Skin of body (tissue), 2 donors: ENCODE measurements around the gene RGS6. TPM values are rescaled to one million over a fixed set of nuclear protein-coding genes. Genes with fewer than 3 reads are reported as not detected.

Source experiments
- DNase-seq: peaks from one replicate; lab custom pipeline; 2025; lab: John Stamatoyannopoulos, UW
- total RNA-seq: library from RNA; depleted of rRNA; stranded (reverse); fragments of >200 nt; gene quantifications from one replicate; pipeline ENCODE4 v1.2.3, GENCODE V29; 2014

RGS6 gene
- total RNA-seq, 1 donor from 2014 or later, result 3.9 TPM

DNA sequence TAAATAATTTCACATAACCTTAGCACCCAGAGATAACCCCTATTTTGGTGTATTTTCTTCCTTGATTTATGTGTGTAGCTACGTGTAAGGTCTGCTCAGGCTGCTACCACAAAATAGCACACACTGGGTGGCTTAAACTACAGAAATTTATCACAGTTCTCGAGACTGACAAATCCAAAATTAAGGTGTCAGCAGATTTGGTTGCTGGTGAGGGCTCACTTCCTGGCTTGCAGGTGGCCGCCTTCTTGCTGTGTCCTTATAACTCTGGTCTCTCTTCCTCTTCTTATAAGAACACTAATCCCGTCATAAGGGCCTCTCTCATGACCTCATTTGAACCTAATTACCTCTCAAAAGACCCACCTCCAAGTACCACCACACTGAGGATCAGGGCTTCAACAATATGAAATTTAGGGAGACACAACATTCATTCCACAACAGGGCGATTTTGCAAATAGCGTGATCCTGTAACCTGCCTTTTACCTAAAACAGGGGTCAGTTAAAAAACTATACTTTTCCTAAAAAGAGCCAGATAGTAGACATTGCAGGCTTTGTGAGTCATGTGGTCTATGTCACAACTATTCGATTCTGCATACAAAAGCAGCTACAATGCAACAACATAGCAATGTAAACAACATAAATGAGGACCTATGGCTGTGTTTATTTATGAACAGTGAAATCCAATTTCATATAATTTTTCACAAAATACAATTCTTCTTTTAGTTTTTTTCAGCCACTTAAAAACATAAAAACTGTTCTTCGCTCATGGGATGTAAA lies 589.9 kb downstream of the RGS6 start:
- no peak for DNase-seq

DNA sequence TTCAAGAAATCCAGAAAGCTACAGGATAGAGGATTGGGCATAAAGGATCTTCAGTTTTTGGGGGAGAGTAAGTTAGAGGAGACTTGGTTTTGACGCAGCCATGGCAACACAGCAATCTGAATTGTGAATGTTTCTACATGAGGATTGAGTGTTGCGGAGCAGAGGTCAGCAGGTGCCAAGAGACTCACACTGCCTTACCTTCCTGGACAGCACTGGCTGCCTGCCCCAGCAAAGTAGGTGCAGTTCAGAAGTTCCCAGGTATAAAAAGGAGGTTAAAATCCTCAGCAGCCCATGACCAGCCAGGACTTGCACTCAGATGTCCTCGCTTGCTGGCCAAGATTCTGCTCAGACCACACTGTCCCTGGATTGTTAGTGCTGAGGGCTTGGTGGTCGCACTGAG lies 590.6 kb downstream of the RGS6 start:
- DNase-seq, result no peak

DNA sequence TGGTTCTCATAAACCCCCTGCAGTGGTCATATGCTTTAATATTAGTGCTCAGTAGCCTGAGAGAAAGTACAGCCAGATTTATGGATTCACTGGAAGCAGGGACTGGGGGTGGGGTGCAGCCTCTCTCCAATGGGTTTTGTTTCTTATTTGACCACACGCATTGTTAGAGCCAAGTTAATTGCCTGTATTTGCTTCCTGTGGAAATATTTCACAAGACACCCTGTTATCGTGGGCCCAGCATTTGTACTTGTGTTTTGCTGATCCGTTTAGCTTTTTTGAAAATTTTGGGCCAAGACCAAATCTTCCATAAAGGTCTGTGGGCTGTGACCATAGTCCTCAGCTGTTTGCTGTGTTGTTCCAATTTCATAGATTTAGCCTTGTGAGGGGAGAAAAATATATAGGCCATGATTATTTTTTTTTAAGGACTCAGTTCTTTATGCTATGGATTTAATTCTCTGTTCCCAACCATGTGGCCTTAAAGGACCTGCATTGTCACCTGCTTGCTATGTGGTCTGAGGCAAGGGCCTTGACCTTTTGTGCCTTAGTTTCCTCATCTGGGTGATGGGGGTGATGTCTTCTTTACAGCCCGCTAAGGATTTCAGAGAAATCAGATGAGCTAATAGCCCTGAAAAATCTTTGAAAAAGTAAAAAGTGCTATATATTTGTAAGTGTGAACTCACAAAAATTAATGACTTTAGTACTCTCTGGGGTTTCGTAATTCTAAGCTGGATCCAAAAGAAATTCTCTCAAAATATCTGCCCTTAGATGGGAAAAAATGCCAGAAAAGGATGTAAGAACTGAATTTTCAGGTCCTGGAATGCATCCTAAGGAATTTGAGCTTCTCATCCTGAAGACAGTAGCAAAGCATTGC lies 591.4 kb downstream of the RGS6 start:
- no peak for DNase-seq

DNA sequence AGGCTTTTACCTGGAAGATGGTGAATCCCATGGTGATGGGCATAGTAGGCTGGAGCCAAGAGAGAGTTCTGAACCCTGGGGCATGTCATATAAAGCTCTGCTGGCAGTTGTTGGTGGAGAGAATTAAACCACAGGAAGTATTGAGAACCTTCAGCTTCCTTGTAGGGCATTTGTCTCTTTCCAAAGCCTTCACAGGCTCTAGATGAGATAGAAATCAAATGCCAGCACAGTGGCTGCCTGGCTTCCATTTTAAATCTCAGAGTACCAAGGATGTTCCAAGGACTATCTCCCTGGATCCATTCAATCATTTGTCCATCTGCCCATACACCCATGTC lies 592.0 kb downstream of the RGS6 start:
- no peak for DNase-seq

DNA sequence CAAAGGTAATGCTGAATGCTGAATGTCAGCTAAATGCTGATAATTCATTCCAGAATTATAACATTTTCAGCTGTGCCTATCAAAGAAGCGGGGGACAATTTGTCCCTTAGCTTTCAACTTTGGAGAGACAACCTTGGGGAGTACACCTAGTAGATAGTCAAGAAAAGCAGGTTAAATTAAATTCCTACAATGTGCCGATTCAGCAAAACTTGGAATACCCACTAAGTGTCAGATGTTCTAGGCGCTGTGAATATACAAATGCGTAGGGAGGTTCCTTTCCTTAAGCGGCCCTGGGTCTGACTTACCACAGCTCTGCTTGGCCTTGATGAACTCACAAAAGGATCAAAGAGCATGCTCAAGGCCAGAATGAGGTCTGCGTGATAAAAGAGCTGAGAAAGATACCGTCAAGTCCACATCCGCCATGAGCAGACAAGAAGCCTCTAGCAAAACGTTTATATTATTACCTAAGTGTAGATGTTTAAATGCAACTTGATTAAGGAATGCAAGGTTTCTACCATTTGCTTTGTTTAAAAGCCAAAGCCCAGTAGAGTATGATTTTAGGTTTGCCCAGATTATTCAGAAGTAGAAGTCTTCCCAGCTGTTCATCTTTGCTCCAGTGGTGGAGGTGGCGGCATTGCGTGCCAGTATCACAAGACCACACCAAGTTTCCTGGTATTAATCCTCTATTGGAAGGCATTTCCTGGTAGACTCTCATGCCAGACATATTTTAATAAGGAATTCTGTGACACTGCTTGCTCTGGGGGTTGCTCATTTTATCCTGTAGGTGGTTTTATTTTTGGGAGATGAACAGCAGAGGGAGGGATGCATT lies 593.1 kb downstream of the RGS6 start:
- DNase-seq, result no peak

DNA sequence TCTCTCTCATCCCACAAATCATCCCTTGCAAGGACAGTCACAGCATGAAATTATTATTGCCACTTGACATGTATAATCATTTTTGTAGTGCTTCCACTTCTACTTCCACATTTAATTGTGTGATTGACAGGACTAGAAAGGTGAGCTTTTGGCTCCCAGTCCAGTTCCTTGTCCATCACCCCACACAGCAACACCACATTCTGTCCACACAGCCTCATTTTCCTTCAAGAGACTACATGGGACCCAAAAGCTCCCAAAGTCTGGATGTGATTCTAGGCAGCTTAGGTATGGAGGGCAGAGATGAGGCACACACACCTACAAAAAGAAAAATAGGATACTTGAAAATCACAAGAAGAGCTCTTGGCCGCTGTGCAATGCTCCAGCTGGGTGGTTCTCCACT lies 595.4 kb downstream of the RGS6 start:
- no peak for DNase-seq

DNA sequence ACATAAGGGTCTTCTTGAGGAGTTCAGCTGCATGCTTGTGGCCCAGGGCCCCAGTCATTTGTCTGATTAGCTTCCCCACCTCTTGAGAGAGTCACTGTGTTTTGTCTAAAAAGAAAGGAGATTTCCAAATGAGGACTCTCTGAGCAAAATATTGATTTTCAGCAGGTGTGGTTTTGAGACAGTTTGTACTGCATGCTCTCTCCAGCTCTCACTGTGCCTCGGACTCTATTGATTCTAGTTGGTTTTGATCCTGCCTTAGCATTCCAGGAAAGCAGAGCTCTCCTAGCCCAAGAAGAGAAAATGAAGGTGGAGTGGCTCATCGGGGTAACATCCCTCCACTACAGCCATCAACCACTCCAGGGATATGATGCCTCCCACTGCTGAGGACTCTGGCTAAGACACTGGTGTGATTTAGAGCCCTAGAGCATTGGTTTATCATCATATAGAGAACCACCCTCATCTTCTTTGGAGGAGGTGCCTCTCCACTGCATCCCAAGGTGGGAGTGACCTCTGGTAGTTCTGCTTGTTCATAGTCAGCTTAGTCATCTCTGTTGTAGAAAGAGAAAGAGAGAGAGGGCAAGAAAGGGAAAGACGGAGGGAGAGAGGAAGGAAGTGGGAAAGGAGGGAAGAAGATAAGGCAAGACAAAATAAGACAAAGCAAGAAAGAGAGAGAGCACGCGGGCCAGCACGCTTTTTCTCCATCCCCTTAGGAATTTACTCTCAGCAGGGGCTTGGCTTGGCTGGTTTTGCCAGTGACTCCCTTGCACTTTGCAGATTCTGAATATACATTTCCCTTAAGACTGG lies 596.0 kb downstream of the RGS6 start:
- DNase-seq, result no peak

DNA sequence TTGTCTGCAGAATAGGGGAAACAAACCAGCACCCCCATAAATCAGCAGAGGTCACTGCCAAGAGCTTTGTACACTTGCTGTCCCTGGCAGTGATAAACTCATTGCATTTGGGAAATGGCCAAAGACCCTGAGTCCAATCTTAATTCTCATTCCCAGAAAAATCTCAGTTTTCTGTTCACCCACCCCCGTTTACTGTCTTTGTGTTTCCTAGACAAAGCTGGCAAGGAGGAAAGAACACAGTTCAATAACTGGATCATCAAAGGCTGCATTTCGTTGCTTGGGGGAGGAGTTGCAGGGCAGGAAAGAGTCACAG lies 596.6 kb downstream of the RGS6 start:
- DNase-seq, result no peak

DNA sequence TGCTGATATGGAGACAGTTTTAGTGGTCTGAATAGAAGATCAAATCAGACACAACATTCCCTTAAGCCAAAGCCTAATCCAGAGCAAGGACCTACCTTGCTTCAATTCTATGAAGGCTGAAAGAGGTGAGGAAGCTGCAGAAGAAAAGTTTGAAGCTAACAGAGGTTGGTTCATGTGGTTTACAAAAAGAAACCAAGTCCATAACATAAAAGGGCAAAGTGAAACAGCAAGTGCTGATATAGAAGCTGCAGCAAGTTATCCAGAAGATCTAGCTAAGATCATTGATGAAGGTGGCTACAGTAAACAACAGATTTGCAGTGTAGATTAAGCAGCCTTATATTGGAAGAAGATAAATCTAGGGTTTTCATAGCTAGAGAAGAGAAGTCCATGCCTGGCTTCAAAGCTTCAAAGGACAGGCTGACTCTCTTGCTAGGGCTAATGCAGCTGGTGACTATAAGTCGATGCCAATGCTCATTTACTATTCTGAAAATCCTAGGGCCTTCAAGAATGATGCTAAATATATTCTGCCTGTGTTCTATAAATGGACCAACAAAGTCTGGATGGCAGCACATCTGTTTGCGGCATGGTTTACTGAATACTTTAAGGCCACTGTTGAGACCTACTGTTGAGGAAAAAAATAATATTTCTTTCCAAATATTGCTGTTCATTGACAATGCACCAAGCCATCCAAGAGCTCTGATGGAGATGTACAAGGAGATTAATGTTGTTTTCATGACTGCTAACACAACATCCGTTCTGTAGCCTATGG lies 600.6 kb downstream of the RGS6 start:
- DNase-seq, result no peak

DNA sequence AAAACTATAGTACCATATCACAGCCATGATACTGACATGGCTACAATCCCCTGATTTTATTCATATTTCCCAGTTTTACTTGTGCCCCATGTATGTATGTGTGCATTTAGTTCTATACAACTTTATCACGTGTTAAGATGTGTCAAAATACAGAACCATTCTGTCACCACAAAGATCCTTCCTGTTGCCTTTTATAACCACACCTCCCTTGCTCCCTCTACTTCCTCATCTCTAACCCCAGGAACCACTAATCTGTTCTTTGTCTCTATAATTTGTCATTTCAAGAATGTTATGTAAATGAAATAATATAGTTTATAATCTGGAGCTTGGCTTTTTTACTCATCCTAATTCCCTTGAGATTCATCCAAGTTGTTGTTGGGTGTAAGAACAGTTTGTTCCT lies 603.3 kb downstream of the RGS6 start:
- DNase-seq, result no peak

DNA sequence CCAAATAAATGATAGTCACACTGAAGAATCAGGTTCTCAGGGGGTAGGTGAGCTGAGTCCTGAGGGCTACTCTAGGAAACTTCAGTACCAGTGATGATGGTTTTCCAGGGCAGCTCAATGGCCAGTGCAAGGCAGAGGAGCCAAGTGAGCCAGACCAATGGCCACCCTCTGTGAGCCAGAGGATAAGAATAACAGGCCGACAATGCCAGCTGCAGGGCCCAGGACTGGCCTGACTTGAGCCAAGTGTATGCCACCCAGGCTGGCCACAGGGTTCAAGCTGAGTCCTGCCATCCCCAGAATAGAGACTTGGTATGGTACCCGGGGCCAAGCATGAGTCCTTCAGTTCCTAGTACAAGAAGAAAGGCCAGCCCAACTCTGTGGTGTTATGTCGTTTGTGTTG lies 606.2 kb downstream of the RGS6 start:
- DNase-seq, result no peak

DNA sequence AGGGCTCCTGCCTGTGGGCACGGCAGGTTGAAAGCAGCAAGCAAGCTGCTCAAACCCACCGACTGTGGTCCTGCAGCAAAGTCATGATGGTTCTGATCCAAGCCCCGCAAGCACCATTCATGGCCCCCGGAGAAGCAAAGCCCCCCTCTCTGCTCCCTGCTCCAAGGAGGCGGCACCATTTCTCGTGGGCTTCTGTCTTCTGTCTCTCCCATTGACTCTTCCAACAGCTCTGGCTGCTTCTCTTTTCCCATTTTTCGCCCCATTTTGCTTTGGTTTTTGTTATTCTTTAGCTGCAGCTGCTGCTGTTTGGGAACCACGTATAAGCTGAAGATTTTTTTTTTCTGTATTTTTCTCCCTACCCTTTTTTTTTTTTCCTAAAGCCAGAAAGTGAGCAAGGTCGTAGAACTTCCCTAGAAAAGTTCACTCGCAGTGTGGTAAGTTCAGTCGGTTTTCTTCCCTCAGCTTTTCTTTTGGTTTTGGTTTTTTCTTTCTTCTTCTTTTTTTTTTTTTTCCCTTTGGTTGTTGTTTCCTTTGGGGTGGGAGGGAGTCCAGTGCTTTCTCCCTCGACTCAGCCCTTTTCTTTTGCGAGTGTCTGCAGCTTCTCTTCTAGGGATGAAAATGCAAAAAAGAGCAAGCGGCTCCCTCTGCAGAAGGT lies 607.6 kb downstream of the RGS6 start:
- no peak for DNase-seq

DNA sequence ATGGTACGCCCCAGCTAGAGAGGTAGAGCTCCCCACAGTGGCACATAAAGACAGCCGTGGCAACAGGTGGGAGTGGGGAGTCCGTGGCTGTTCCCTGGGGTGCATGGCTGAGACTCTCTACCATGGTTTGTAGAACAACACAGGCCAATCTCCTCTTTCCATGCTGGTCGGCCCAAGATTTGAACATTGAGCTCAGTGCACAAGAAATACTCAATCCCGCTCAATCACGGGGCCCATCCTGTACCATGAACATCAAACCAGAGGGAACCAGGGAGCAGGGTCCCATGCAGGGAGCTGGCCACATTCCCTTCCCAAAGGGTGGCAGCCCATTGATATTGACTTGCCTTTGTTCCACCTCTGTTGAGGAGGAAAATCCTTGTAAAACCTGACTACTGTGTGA lies 608.6 kb downstream of the RGS6 start:
- DNase-seq, result no peak

DNA sequence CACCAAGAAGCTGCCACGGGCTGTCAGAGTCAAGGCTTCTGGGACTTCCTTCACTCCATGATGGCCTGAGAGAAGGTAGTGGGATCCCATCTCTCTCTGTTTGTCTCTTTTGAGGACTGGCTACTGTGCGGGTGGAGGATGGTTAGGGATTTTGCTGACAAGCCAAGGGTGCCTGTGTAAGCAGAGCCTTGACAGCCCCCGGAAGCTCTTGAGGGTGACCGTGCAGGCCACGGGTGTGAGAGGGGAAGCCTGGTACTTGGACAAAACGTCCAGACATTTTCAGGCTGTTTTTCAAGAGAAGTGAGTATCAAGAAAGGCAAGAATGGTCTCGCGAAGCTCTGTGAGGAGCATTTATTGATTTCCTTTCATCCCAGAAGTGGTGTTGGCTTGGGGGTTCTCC lies 609.3 kb downstream of the RGS6 start:
- DNase-seq, result no peak

DNA sequence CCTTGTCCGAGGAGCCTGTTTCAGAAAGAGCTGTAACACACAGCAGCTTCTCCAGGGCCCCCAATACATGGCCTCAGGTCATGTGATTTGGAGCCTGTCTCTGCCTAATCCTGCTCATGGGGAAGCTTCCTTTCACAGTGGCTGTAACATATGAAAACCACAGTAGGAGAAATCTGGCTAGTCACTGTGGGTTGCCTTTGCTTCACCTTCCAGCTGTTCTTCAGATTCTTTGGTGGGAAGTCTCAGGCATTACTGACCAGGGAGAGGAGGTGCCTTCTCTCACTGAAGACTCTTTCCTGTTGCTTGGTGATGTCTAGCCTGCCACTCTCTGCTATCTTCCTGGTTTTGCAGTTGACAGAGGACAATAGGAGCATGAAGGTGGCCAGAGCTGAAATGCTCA lies 611.1 kb downstream of the RGS6 start:
- no peak for DNase-seq

DNA sequence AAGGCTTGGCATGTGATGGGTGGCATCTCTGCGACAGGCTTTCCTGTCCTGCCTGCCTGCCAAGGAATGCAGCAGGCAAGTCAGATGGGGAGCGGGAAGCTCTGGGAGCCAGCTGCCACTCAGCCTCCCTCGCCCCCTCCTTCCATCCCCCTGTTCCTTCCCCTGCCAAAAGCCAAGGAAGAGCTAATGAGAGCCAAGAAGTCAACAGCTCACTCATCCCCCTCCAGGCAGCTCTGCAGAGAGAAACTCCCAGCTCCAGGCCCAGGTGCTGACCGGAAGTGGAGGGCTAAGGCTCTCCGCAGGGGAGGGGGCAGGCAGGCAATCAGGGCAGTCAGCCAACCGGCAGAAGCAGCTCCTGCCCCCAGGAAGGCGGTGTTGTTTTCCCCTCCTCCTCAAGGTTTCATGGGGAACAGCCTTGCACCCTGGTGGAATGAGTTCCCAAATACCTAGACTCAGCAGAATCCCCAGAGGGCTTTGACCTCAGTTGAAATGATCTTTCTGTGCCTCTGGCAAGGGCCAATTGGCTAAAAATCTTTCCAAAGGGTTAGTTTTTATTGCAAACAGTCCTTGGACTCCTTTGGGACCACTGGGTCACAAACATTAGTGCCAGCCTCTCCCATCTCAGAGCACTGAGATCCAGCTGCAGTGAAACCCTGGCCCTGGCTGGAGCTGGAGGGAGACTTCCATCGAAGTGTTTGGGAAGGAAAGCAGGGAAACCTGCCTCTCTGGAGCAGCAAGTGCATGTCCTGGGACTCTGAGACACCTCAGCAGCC lies 612.6 kb downstream of the RGS6 start:
- no peak for DNase-seq

DNA sequence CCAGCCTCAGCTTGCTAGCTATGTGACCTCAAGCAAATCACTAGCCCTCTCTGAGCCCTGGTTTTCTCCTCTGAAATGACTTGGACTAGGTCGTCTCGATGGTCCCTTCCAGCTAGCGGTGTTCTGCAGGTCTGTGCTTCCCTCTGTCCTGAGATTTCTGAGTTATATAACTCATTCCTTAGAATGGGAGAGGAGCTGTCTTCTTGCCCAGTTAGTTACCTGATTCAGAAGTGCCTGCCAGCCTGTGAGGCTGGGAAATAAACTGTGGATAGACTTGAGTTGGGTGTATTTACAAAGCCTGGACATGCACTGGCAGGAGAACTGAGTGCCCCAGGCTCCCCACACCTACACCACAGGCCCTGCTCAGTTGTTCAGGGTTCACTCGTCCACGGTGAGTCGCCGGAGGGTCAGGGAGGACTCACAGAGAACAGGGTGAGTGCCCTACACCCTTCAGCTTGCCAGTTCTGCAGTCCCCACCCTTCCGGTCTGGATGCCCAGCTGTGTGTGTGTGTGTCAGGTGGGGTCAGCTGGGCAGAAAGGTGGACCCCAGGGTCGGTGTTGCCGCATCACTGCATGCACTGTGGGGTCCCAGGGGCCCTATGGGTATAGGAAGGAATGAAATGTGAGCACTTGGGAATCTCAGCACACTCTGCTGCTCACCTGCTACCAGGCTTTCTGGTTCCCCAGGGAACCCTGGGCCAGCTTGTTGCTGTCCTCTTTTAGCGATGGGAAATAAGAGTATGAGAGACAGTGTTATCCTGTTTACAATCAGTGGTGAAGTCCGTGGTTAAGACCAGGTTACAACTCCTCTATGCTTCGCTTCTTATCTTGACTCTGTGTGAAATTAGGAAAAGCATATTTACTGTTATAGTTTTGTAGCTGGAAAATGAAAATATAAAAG lies 613.4 kb downstream of the RGS6 start:
- no peak for DNase-seq

DNA sequence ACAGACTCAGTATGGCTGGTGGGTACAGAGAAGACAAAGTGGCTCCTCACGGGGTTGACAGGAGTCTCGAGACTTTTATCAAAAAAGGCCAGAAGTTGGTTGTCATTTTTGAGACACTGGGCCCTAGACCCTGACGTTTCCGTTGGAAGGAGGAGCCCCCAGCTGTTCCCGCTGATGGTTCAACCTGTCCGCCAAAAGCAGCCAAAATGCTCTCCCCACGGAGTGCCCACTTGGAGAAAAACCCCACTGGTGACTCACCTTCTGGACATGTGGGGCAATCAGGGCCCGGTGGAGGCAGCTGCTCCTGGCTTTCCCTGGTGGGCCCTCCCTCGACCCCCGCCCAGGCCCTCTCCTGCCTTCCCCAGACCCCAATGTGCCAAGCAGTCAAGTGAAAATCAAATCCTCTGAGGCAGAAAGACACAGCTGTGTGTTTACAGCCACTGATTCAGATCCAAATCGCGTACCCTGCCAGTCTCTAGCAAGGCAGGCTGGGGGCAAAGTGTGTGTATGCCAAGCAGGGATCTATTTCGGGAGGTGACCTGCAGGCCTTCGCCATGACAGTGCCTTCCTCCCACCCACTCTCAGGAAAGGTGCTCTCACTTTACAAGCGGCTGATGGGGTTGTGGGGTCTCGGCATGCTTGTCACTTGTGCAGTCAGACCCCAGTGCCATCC lies 614.3 kb downstream of the RGS6 start:
- no peak for DNase-seq
